ENCODE measurements around the gene NOS3.
A peak's percentile ranks its signal among the peaks of the same experiment; 100 is the strongest.
"Not testable (repeated sequence)": the region's sequence is repeated elsewhere in the genome, so short reads cannot be mapped to it uniquely, and the experiment has no call there.

Gene NOS3

DNA sequence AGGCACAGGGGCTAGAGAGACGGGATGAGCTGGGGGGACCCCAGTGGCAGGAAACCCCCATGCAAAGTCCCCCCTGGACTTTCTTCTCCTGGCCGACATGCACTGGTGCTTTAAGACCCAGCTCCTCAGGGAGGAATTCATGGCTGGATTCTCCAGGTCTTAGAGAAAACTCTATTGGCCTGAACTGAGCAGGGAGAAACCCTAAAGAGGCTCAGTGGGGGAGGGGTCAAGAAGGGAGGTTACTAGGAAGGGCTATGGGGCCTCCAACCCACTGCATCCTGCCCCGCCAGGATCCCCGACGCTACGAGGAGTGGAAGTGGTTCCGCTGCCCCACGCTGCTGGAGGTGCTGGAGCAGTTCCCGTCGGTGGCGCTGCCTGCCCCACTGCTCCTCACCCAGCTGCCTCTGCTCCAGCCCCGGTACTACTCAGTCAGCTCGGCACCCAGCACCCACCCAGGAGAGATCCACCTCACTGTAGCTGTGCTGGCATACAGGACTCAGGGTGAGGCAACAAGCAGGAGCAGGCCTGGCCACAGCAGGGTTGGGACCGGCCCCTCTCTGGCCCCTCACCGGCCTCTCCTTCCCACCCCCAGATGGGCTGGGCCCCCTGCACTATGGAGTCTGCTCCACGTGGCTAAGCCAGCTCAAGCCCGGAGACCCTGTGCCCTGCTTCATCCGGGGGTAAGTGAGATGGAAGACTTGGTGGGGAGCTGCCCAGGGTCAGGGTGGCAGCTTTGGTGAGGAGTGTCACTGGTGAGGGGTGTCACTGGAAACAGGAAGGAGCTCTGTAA, 19.7 kb downstream of the NOS3 start:
- H3K4me3 ChIP-seq (ENCODE audit: low read depth in 1 of 2, low read length in 2 of 2), result no peak overlapping the region
- no peak overlapping the region for H3K9ac ChIP-seq (ENCODE audit: low read depth in 1 of 2, low read length in 2 of 2)
- H3K27me3 ChIP-seq (ENCODE audit: control insufficient read depth in 1 of 2, insufficient read depth in 2 of 2, low read length in 2 of 2), result no peaks in the 10 kb centered on the region
- peaks cover 25 to 31% of the 10 kb centered on the region in 2 donors for H3K4me1 ChIP-seq (ENCODE audit: control insufficient read depth in 1 of 2, insufficient read depth in 2 of 2, low read length in 2 of 2)
- H3K9me3 ChIP-seq (ENCODE audit: control insufficient read depth in 1 of 2, low read length in 2 of 2), result no peaks in the 10 kb centered on the region
- H3K27ac ChIP-seq (ENCODE audit: low read depth, low read length), result no peak overlapping the region
- no peaks in the 10 kb centered on the region for H3K36me3 ChIP-seq (ENCODE audit: control insufficient read depth in 1 of 2, insufficient read depth in 2 of 2, low read length in 2 of 2)

GRCh38 chr7:151011097-151011409, 20.2 kb downstream of the NOS3 start:
- Histone ChIP-seq H3K27me3 (ENCODE audit: control insufficient read depth in 1 of 2, insufficient read depth in 2 of 2, low read length in 2 of 2) (no peaks in the 10 kb centered on the region), H3K4me1 (ENCODE audit: control insufficient read depth in 1 of 2, insufficient read depth in 2 of 2, low read length in 2 of 2) (peaks cover 25 to 31% of the 10 kb centered on the region in 2 donors), H3K27ac (ENCODE audit: low read depth, low read length) (no peak overlapping the region), H3K9me3 (ENCODE audit: control insufficient read depth in 1 of 2, low read length in 2 of 2) (no peaks in the 10 kb centered on the region), H3K4me3 (ENCODE audit: low read depth in 1 of 2, low read length in 2 of 2) (no peak overlapping the region), H3K36me3 (ENCODE audit: control insufficient read depth in 1 of 2, insufficient read depth in 2 of 2, low read length in 2 of 2) (no peaks in the 10 kb centered on the region), H3K9ac (ENCODE audit: low read depth in 1 of 2, low read length in 2 of 2) (no peak overlapping the region)

- not testable (repeated sequence) for H3K27me3 ChIP-seq (ENCODE audit: control insufficient read depth in 1 of 2, insufficient read depth in 2 of 2, low read length in 2 of 2); H3K27ac ChIP-seq (ENCODE audit: low read depth, low read length)
- H3K4me1 ChIP-seq (ENCODE audit: control insufficient read depth in 1 of 2, insufficient read depth in 2 of 2, low read length in 2 of 2), result peaks cover 25 to 31% of the 10 kb centered on the region in 2 donors
These were observed 20.8 kb downstream of the NOS3 start for GRCh38 chr7:151011616-151012015.

GRCh38 chr7:151012031-151012692, 21.3 kb downstream of the NOS3 start:
- no peaks in the 10 kb centered on the region for H3K9me3 ChIP-seq (ENCODE audit: control insufficient read depth in 1 of 2, low read length in 2 of 2)
- H3K27ac ChIP-seq (ENCODE audit: low read depth, low read length), result no peak overlapping the region
- peaks cover 25 to 27% of the 10 kb centered on the region in 2 donors for H3K4me1 ChIP-seq (ENCODE audit: control insufficient read depth in 1 of 2, insufficient read depth in 2 of 2, low read length in 2 of 2)
- H3K4me3 ChIP-seq (ENCODE audit: low read depth in 1 of 2, low read length in 2 of 2), result no peak overlapping the region
- H3K27me3 ChIP-seq (ENCODE audit: control insufficient read depth in 1 of 2, insufficient read depth in 2 of 2, low read length in 2 of 2), result no peaks in the 10 kb centered on the region
- no peak overlapping the region for H3K9ac ChIP-seq (ENCODE audit: low read depth in 1 of 2, low read length in 2 of 2)
- no peaks in the 10 kb centered on the region for H3K36me3 ChIP-seq (ENCODE audit: control insufficient read depth in 1 of 2, insufficient read depth in 2 of 2, low read length in 2 of 2)

More at GRCh38 chr7:151011616-151012015, 20.8 kb downstream of the NOS3 start:
- H3K4me3 ChIP-seq (ENCODE audit: low read depth in 1 of 2, low read length in 2 of 2); H3K9me3 ChIP-seq (ENCODE audit: control insufficient read depth in 1 of 2, low read length in 2 of 2); H3K9ac ChIP-seq (ENCODE audit: low read depth in 1 of 2, low read length in 2 of 2); H3K36me3 ChIP-seq (ENCODE audit: control insufficient read depth in 1 of 2, insufficient read depth in 2 of 2, low read length in 2 of 2): not testable (repeated sequence)

DNA sequence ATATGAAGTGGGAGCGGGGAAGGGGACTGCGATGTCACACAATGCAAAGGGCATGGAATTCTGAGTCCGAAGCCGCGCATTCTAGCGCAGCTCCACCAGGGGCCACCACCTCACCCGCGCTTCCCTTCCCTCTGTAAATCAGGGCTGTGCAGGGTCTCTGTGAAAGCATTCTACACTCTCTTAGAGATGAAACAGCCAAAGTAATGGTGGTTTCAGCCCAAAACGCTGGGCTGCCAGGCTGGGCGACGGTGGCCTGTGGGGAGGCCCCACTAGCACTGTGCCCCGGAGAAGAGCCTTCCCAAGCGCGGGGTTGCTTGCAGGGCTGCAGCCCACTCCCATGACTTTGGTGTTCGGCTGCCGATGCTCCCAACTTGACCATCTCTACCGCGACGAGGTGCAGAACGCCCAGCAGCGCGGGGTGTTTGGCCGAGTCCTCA, 22.1 kb downstream of the NOS3 start:
- H3K27me3 ChIP-seq (ENCODE audit: control insufficient read depth in 1 of 2, insufficient read depth in 2 of 2, low read length in 2 of 2), result peaks cover 0 to 2% of the 10 kb centered on the region in 2 donors
- H3K4me3 ChIP-seq (ENCODE audit: low read depth in 1 of 2, low read length in 2 of 2), result no peak overlapping the region

GRCh38 chr7:151013356-151013732, 22.5 kb downstream of the NOS3 start:
- Histone ChIP-seq H3K27me3 (ENCODE audit: control insufficient read depth in 1 of 2, insufficient read depth in 2 of 2, low read length in 2 of 2) (peaks cover 2 to 6% of the 10 kb centered on the region in 2 donors), H3K4me1 (ENCODE audit: control insufficient read depth in 1 of 2, insufficient read depth in 2 of 2, low read length in 2 of 2) (peaks cover 22 to 36% of the 10 kb centered on the region in 2 donors), H3K27ac (ENCODE audit: low read depth, low read length) (no peak overlapping the region), H3K36me3 (ENCODE audit: control insufficient read depth in 1 of 2, insufficient read depth in 2 of 2, low read length in 2 of 2) (no peaks in the 10 kb centered on the region), H3K9ac (ENCODE audit: low read depth in 1 of 2, low read length in 2 of 2) (no peak overlapping the region), H3K4me3 (ENCODE audit: low read depth in 1 of 2, low read length in 2 of 2) (peak overlapping the region; percentile 45 to 64), H3K9me3 (ENCODE audit: control insufficient read depth in 1 of 2, low read length in 2 of 2) (no peaks in the 10 kb centered on the region)

More for the DNA sequence above, 22.1 kb downstream of the NOS3 start:
- no peaks in the 10 kb centered on the region for H3K9me3 ChIP-seq (ENCODE audit: control insufficient read depth in 1 of 2, low read length in 2 of 2)
- no peak overlapping the region for H3K9ac ChIP-seq (ENCODE audit: low read depth in 1 of 2, low read length in 2 of 2)
- no peak overlapping the region for H3K27ac ChIP-seq (ENCODE audit: low read depth, low read length)
- H3K36me3 ChIP-seq (ENCODE audit: control insufficient read depth in 1 of 2, insufficient read depth in 2 of 2, low read length in 2 of 2), result no peaks in the 10 kb centered on the region
- peaks cover 22 to 32% of the 10 kb centered on the region in 2 donors for H3K4me1 ChIP-seq (ENCODE audit: control insufficient read depth in 1 of 2, insufficient read depth in 2 of 2, low read length in 2 of 2)

DNA sequence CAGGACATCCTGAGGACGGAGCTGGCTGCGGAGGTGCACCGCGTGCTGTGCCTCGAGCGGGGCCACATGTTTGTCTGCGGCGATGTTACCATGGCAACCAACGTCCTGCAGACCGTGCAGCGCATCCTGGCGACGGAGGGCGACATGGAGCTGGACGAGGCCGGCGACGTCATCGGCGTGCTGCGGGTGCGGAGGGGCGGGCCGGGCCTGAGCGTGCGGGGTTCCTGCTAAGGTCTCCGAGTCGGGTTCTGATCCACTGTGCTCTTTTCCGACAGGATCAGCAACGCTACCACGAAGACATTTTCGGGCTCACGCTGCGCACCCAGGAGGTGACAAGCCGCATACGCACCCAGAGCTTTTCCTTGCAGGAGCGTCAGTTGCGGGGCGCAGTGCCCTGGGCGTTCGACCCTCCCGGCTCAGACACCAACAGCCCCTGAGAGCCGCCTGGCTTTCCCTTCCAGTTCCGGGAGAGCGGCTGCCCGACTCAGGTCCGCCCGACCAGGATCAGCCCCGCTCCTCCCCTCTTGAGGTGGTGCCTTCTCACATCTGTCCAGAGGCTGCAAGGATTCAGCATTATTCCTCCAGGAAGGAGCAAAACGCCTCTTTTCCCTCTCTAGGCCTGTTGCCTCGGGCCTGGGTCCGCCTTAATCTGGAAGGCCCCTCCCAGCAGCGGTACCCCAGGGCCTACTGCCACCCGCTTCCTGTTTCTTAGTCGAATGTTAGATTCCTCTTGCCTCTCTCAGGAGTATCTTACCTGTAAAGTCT, 23.1 kb downstream of the NOS3 start:
- Histone ChIP-seq H3K27me3 (ENCODE audit: control insufficient read depth in 1 of 2, insufficient read depth in 2 of 2, low read length in 2 of 2) (peaks cover 5 to 11% of the 10 kb centered on the region in 2 donors), H3K4me1 (ENCODE audit: control insufficient read depth in 1 of 2, insufficient read depth in 2 of 2, low read length in 2 of 2) (peaks cover 23 to 40% of the 10 kb centered on the region in 2 donors), H3K9ac (ENCODE audit: low read depth in 1 of 2, low read length in 2 of 2) (peak overlapping the region; percentile 36 to 38), H3K36me3 (ENCODE audit: control insufficient read depth in 1 of 2, insufficient read depth in 2 of 2, low read length in 2 of 2) (no peaks in the 10 kb centered on the region), H3K4me3 (ENCODE audit: low read depth in 1 of 2, low read length in 2 of 2) (peak overlapping the region; percentile 45 to 64), H3K27ac (ENCODE audit: low read depth, low read length) (no peak overlapping the region), H3K9me3 (ENCODE audit: control insufficient read depth in 1 of 2, low read length in 2 of 2) (no peaks in the 10 kb centered on the region)

DNA sequence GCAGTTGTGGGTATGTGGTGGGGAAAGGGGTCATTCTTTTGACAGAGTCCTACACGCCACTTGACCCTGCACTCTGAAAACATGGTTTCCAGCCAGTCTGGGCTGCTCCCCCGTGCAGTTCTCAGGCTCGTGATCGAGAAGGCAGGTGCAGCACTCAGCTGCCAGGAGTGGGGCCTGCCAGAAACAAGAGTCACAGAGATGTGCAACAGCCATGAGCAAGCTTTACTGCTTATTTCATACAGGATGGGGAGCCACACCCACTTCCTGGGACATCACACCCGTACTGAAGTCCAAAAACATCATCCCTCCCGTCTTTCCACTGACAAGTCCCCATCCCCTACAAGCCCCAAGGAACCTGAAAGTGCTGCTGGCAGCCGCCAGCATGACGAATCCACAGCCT, 24.1 kb downstream of the NOS3 start:
- peaks cover 14 to 21% of the 10 kb centered on the region in 2 donors for H3K27me3 ChIP-seq (ENCODE audit: control insufficient read depth in 1 of 2, insufficient read depth in 2 of 2, low read length in 2 of 2)
- H3K9ac ChIP-seq (ENCODE audit: low read depth in 1 of 2, low read length in 2 of 2), result no peak overlapping the region
- peaks cover 26 to 44% of the 10 kb centered on the region in 2 donors for H3K4me1 ChIP-seq (ENCODE audit: control insufficient read depth in 1 of 2, insufficient read depth in 2 of 2, low read length in 2 of 2)
- no peaks in the 10 kb centered on the region for H3K9me3 ChIP-seq (ENCODE audit: control insufficient read depth in 1 of 2, low read length in 2 of 2)
- H3K27ac ChIP-seq (ENCODE audit: low read depth, low read length), result no peak overlapping the region
- H3K4me3 ChIP-seq (ENCODE audit: low read depth in 1 of 2, low read length in 2 of 2), result no peak overlapping the region
- H3K36me3 ChIP-seq (ENCODE audit: control insufficient read depth in 1 of 2, insufficient read depth in 2 of 2, low read length in 2 of 2), result no peaks in the 10 kb centered on the region

GRCh38 chr7:151015967-151016366, 25.1 kb downstream of the NOS3 start:
- Histone ChIP-seq H3K27ac (ENCODE audit: low read depth, low read length) (no peak overlapping the region), H3K9me3 (ENCODE audit: control insufficient read depth in 1 of 2, low read length in 2 of 2) (no peaks in the 10 kb centered on the region), H3K9ac (ENCODE audit: low read depth in 1 of 2, low read length in 2 of 2) (no peak overlapping the region), H3K27me3 (ENCODE audit: control insufficient read depth in 1 of 2, insufficient read depth in 2 of 2, low read length in 2 of 2) (peaks cover 24 to 31% of the 10 kb centered on the region in 2 donors), H3K36me3 (ENCODE audit: control insufficient read depth in 1 of 2, insufficient read depth in 2 of 2, low read length in 2 of 2) (no peaks in the 10 kb centered on the region), H3K4me1 (ENCODE audit: control insufficient read depth in 1 of 2, insufficient read depth in 2 of 2, low read length in 2 of 2) (peaks cover 26 to 41% of the 10 kb centered on the region in 2 donors), H3K4me3 (ENCODE audit: low read depth in 1 of 2, low read length in 2 of 2) (no peak overlapping the region)

DNA sequence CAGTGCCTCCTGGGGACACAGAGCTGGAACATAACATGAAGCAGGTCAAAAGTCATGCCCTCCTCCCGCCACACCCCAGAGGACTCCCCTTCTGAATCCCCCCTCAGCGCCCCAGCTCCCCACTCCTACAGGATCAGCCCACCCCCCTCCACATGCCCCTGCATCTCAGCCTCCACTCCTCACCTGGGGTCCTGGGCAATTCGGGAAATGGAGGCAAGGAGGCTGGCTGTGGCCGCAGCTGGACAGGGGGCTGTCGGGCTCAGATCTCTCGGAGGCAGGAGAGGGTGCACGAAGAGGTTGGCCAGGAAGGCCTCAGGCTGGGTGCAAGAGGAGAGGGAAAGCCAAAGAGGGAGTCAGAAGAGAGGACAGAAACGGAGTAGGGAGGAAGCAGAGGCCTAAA, 25.7 kb downstream of the NOS3 start:
- Histone ChIP-seq H3K9me3 (ENCODE audit: control insufficient read depth in 1 of 2, low read length in 2 of 2) (no peaks in the 10 kb centered on the region), H3K36me3 (ENCODE audit: control insufficient read depth in 1 of 2, insufficient read depth in 2 of 2, low read length in 2 of 2) (no peaks in the 10 kb centered on the region), H3K4me3 (ENCODE audit: low read depth in 1 of 2, low read length in 2 of 2) (no peak overlapping the region), H3K27ac (ENCODE audit: low read depth, low read length) (no peak overlapping the region), H3K9ac (ENCODE audit: low read depth in 1 of 2, low read length in 2 of 2) (no peak overlapping the region), H3K27me3 (ENCODE audit: control insufficient read depth in 1 of 2, insufficient read depth in 2 of 2, low read length in 2 of 2) (peaks cover 24 to 31% of the 10 kb centered on the region in 2 donors), H3K4me1 (ENCODE audit: control insufficient read depth in 1 of 2, insufficient read depth in 2 of 2, low read length in 2 of 2) (peaks cover 26 to 41% of the 10 kb centered on the region in 2 donors)
